Measurements from ENCODE around the gene KIAA0319L. TPM values are rescaled to one million over a fixed set of nuclear protein-coding genes. Genes with fewer than 3 reads are reported as not detected.

The KIAA0319L gene
- total RNA-seq, 1 donor from 2014 or later, result 79.6 TPM

GRCh38 chr1:35570589-35571137, 13.5 kb upstream of the KIAA0319L start:
- Histone ChIP-seq H3K27me3 (ENCODE audit: low read depth) (peaks cover 27% of the 10 kb centered on the region), H3K4me3 (no peak overlapping the region), H3K4me1 (peaks cover 28% of the 10 kb centered on the region), H3K27ac (no peak overlapping the region), H3K36me3 (peaks cover 4% of the 10 kb centered on the region), H3K9me3 (no peaks in the 10 kb centered on the region)
- ATAC-seq, result no peak
- DNase-seq, result no peak
- TF ChIP-seq CTCF (IDR thresholded peaks at IDR 0.05), result no peak
- intact Hi-C loops (cut with DNase I), result no loop called here

- Histone ChIP-seq H3K4me3 (no peak overlapping the region), H3K27me3 (ENCODE audit: low read depth) (peaks cover 22% of the 10 kb centered on the region), H3K9me3 (no peaks in the 10 kb centered on the region), H3K27ac (no peak overlapping the region), H3K4me1 (peaks cover 21% of the 10 kb centered on the region), H3K36me3 (peaks cover 8% of the 10 kb centered on the region)
- intact Hi-C loops (cut with DNase I), result loop anchor here (10.0 kb wide), 1 partner anchor 155 kb away; no protein-coding TSS in a partner anchor
- DNase-seq (no peak), ATAC-seq (no peak)
- no peak for TF ChIP-seq CTCF (IDR thresholded peaks at IDR 0.05)
Observed at GRCh38 chr1:35569936-35570335, 12.7 kb upstream of the KIAA0319L start.

GRCh38 chr1:35568975-35569395, 11.8 kb upstream of the KIAA0319L start:
- Histone ChIP-seq H3K4me3 (no peak overlapping the region), H3K9me3 (no peaks in the 10 kb centered on the region), H3K36me3 (peaks cover 15% of the 10 kb centered on the region), H3K4me1 (peaks cover 13% of the 10 kb centered on the region), H3K27me3 (ENCODE audit: low read depth) (peaks cover 22% of the 10 kb centered on the region), H3K27ac (no peak overlapping the region)
- DNase-seq (peak; percentile 69), ATAC-seq (peak; percentile 70 to 71)
- intact Hi-C loops (cut with DNase I), result loop anchor here (10.0 kb wide), 1 partner anchor 156 kb away; no protein-coding TSS in a partner anchor
- peak; percentile 79 for TF ChIP-seq CTCF (IDR thresholded peaks at IDR 0.05)

GRCh38 chr1:35567947-35568558, 10.8 kb upstream of the KIAA0319L start:
- H3K27ac ChIP-seq, result no peak overlapping the region
- DNase-seq (no peak), ATAC-seq (no peak)
- peaks cover 23% of the 10 kb centered on the region for H3K36me3 ChIP-seq
- intact Hi-C loops (cut with DNase I), result loop anchor here (10.0 kb wide), 1 partner anchor 157 kb away; no protein-coding TSS in a partner anchor
- H3K4me3 ChIP-seq, result no peak overlapping the region
- TF ChIP-seq CTCF (IDR thresholded peaks at IDR 0.05), result no peak
- H3K4me1 ChIP-seq, result peaks cover 6% of the 10 kb centered on the region
- peaks cover 13% of the 10 kb centered on the region for H3K27me3 ChIP-seq (ENCODE audit: low read depth)
- H3K9me3 ChIP-seq, result no peaks in the 10 kb centered on the region

- H3K27me3 ChIP-seq (ENCODE audit: low read depth), result no peaks in the 10 kb centered on the region
- no peak overlapping the region for H3K4me3 ChIP-seq
- H3K4me1 ChIP-seq, result no peaks in the 10 kb centered on the region
- TF ChIP-seq CTCF (IDR thresholded peaks at IDR 0.05), result no peak
- no peaks in the 10 kb centered on the region for H3K9me3 ChIP-seq
- H3K36me3 ChIP-seq, result peaks cover 25% of the 10 kb centered on the region
- ATAC-seq, result no peak
- DNase-seq, result no peak
- no peak overlapping the region for H3K27ac ChIP-seq
- intact Hi-C loops (cut with DNase I), result loop anchor here (10.0 kb wide), 1 partner anchor 159 kb away; no protein-coding TSS in a partner anchor
Observed at GRCh38 chr1:35565742-35566133, 8.5 kb upstream of the KIAA0319L start.
